Colonic mucosa (tissue), 4 donors: ENCODE data around the gene CNST. TPM values are rescaled to one million over a fixed set of nuclear protein-coding genes. Genes with fewer than 3 reads are reported as not detected.

Source experiments
- DNase-seq: peaks from one replicate; pipeline ENCODE4 v3.0.0-alpha.2; 2020
- H3K27ac ChIP-seq: fragments of 200-600 bp; one replicate; pipeline ENCODE4 v1.8.0; 2021
- H3K27me3 ChIP-seq: fragments of 200-600 bp; one replicate; pipeline ENCODE4 v1.8.0; 2021
- H3K36me3 ChIP-seq: fragments of 200-600 bp; one replicate; pipeline ENCODE4 v1.8.0; 2021
- H3K4me1 ChIP-seq: fragments of 200-600 bp; one replicate; pipeline ENCODE4 v1.8.0; 2021; ENCODE audit warnings: mild to moderate bottlenecking
- H3K4me3 ChIP-seq: fragments of 200-600 bp; one replicate; pipeline ENCODE4 v1.8.0; 2021
- H3K9ac ChIP-seq, 2 donors: one replicate each; pipeline ENCODE4 v1.7.0; 2013; ENCODE audit warnings: control low read depth in 2 of 2, low read depth in 2 of 2, low read length in 2 of 2
- H3K9me3 ChIP-seq: fragments of 200-600 bp; one replicate; pipeline ENCODE4 v1.8.0; 2021
- CTCF ChIP-seq: fragments of 200-600 bp; IDR thresholded peaks from one replicate; pipeline ENCODE4 v1.8.0; 2022; ENCODE audit warnings: antibody characterized with exemption, mild to moderate bottlenecking
- intact Hi-C: fragments of 100-400 bp; cut with DNase I; formaldehyde crosslinking; loops from one replicate; pipeline ENCODE4 v1.14.1; 2022
- total RNA-seq, 2 donors: library from RNA; stranded (reverse); fragmentation: NEBNext Ultra II Directional in 1 of 2; extraction: Animal tissue kit (Norgen Biotek cat#: 25700) in 1 of 2; gene quantifications; one replicate each; pipeline ENCODE4 v1.2.1, GENCODE V29; 2021
- donor health status: healthy.
- donor health status: DM: no; HTN: no; CAD: no.
- donor health status: DM: no; HTN: no; CAD: no.

CNST gene
- total RNA-seq, 2 donors from 2014 or later: 20.9 to 43.1 TPM

GRCh38 chr1:246647113-246647512 lies 80.9 kb downstream of the CNST start:
- Histone ChIP-seq H3K4me3 (no peak overlapping the region), H3K9me3 (no peaks in the 10 kb centered on the region), H3K27me3 (no peaks in the 10 kb centered on the region), H3K36me3 (no peaks in the 10 kb centered on the region), H3K4me1 (peaks cover 3% of the 10 kb centered on the region), H3K27ac (no peak overlapping the region), H3K9ac (no peak overlapping the region)
- peak; percentile 22 for TF ChIP-seq CTCF
- intact Hi-C loops: no loop called here
- peak; percentile 46 for DNase-seq

- H3K27me3 ChIP-seq: no peaks in the 10 kb centered on the region
- no peak for TF ChIP-seq CTCF
- H3K36me3 ChIP-seq: no peaks in the 10 kb centered on the region
- no peaks in the 10 kb centered on the region for H3K9me3 ChIP-seq
- H3K27ac ChIP-seq: no peak overlapping the region
- H3K9ac ChIP-seq: no peak overlapping the region
- intact Hi-C loops: no loop called here
- H3K4me1 ChIP-seq: peaks cover 3% of the 10 kb centered on the region
- no peak overlapping the region for H3K4me3 ChIP-seq
- DNase-seq: no peak
These were observed 81.3 kb downstream of the CNST start for GRCh38 chr1:246647513-246647912.

- no peaks in the 10 kb centered on the region for H3K27me3 ChIP-seq
- H3K9ac ChIP-seq: no peak overlapping the region
- peaks cover 3% of the 10 kb centered on the region for H3K4me1 ChIP-seq
- no peak overlapping the region for H3K4me3 ChIP-seq
- no peak overlapping the region for H3K27ac ChIP-seq
- intact Hi-C loops: no loop called here
- no peaks in the 10 kb centered on the region for H3K9me3 ChIP-seq
- TF ChIP-seq CTCF: no peak
- DNase-seq: no peak
- H3K36me3 ChIP-seq: no peaks in the 10 kb centered on the region
These were observed 84.9 kb downstream of the CNST start for GRCh38 chr1:246651012-246651695.

- H3K27ac ChIP-seq: no peak overlapping the region
- H3K36me3 ChIP-seq: no peaks in the 10 kb centered on the region
- H3K27me3 ChIP-seq: no peaks in the 10 kb centered on the region
- H3K4me3 ChIP-seq: no peak overlapping the region
- H3K9me3 ChIP-seq: no peaks in the 10 kb centered on the region
- H3K4me1 ChIP-seq: no peaks in the 10 kb centered on the region
- DNase-seq: no peak
- no peak for TF ChIP-seq CTCF
- intact Hi-C loops: no loop called here
- H3K9ac ChIP-seq: no peak overlapping the region
These were observed 92.3 kb downstream of the CNST start for GRCh38 chr1:246658567-246658966.

- Histone ChIP-seq H3K9ac (no peak overlapping the region), H3K36me3 (no peaks in the 10 kb centered on the region), H3K4me1 (no peaks in the 10 kb centered on the region), H3K9me3 (no peaks in the 10 kb centered on the region), H3K27ac (no peak overlapping the region), H3K4me3 (no peak overlapping the region), H3K27me3 (no peaks in the 10 kb centered on the region)
- TF ChIP-seq CTCF: no peak
- DNase-seq: no peak
- intact Hi-C loops: no loop called here
These were observed 93.4 kb downstream of the CNST start for GRCh38 chr1:246659594-246660140.
